H1 (cell line): ENCODE results near the gene PIP5K1B. TPM values are rescaled to one million over a fixed set of nuclear protein-coding genes. Genes with fewer than 3 reads are reported as not detected.

Experiments
- CTCF ChIA-PET: fragments of 300-600 bp; sonication (Branson Sonifier 250); formaldehyde crosslinking; loops from one replicate; lab custom pipeline; 2021; ENCODE audit not compliant: partially characterized antibody; lab: Charles Lee
- POLR2A ChIA-PET: fragments of 300-600 bp; sonication (Branson Sonifier 250); formaldehyde crosslinking; loops from one replicate; lab custom pipeline; 2021; ENCODE audit warnings: inconsistent platforms; ENCODE audit not compliant: partially characterized antibody; lab: Charles Lee
- DNase-seq, 2 experiments: peaks; one replicate each; pipeline versions ENCODE4 v3.0.0 to v3.0.0-alpha.2; 2010 to 2022; ENCODE audit warnings: low spot score in 2 of 2, low read depth in 1 of 2, mixed read lengths in 1 of 2
- FAIRE-seq: peaks from 2 replicates; lab custom pipeline; 2011; peaks lifted over from hg19 to GRCh38; lab: Jason Lieb, UNC
- H2AFZ ChIP-seq: 2 replicates; pipeline ENCODE4 v1.8.1; 2012; ENCODE audit warnings: low read length, inconsistent platforms
- H2AK5ac ChIP-seq: 2 replicates; pipeline ENCODE4 v1.6.1; 2013; ENCODE audit warnings: low read depth, low read length
- H2BK120ac ChIP-seq: replicated peaks from 2 replicates; pipeline ENCODE3; 2013; ENCODE audit warnings: low read depth, low read length, inconsistent platforms
- H2BK12ac ChIP-seq: 2 replicates; pipeline ENCODE4 v1.6.1; 2013; ENCODE audit warnings: low read depth, low read length
- H2BK15ac ChIP-seq: 2 replicates; pipeline ENCODE4 v1.6.1; 2013; ENCODE audit warnings: low read length
- H2BK20ac ChIP-seq: 2 replicates; pipeline ENCODE4 v1.6.1; 2013; ENCODE audit warnings: low read length
- H2BK5ac ChIP-seq: 2 replicates; pipeline ENCODE4 v1.6.1; 2013; ENCODE audit warnings: low read depth, low read length
- H3K14ac ChIP-seq: 2 replicates; pipeline ENCODE4 v1.6.1; 2013; ENCODE audit warnings: inconsistent platforms; ENCODE audit not compliant: insufficient read length
- H3K18ac ChIP-seq: 2 replicates; pipeline ENCODE4 v1.6.1; 2013; ENCODE audit warnings: low read length; ENCODE audit errors: extremely low read depth
- H3K23ac ChIP-seq: 2 replicates; pipeline ENCODE4 v1.6.1; 2013; ENCODE audit warnings: inconsistent platforms; ENCODE audit not compliant: insufficient read length
- H3K23me2 ChIP-seq: 2 replicates; pipeline ENCODE4 v1.6.1; 2013; ENCODE audit warnings: low read depth, low read length
- H3K27ac ChIP-seq: 2 replicates; pipeline ENCODE4 v1.6.1; 2011; ENCODE audit warnings: low read depth, low read length, inconsistent platforms
- H3K27me3 ChIP-seq, 4 experiments: replicated peaks in 1 of 4; 1 replicate in 1 of 4; 2 replicates in 3 of 4; pipeline versions ENCODE4 v1.6.1 to v1.8.1; 2011 to 2013; ENCODE audit warnings: low read length in 3 of 4, mild to moderate bottlenecking in 3 of 4, inconsistent platforms in 2 of 4, mixed read lengths in 2 of 4, moderate library complexity in 1 of 4; ENCODE audit not compliant: control insufficient read depth in 3 of 4, insufficient read depth in 3 of 4; ENCODE audit errors: extremely low read depth in 1 of 4
- H3K36me3 ChIP-seq, 4 experiments: 2 replicates each; pipeline versions ENCODE4 v1.6.1 to v1.8.1; 2011 to 2013; ENCODE audit warnings: mild to moderate bottlenecking in 4 of 4, low read length in 3 of 4, moderate library complexity in 2 of 4, control low read depth in 1 of 4, inconsistent platforms in 1 of 4; ENCODE audit not compliant: insufficient read depth in 4 of 4, control insufficient read depth in 2 of 4
- H3K4ac ChIP-seq: replicated peaks from 2 replicates; pipeline ENCODE3; 2013; ENCODE audit warnings: low read length, low read depth, mixed read lengths, inconsistent platforms; ENCODE audit not compliant: insufficient read length
- H3K4me1 ChIP-seq, 4 experiments: replicated peaks in 1 of 4; 1 replicate in 1 of 4; 2 replicates in 3 of 4; pipeline versions ENCODE4 v1.6.1 to v1.8.1; 2011 to 2013; ENCODE audit warnings: low read length in 3 of 4, inconsistent platforms in 2 of 4, mixed read lengths in 1 of 4; ENCODE audit not compliant: insufficient read depth in 4 of 4, control insufficient read depth in 3 of 4
- H3K4me2 ChIP-seq, 2 experiments: 2 replicates each; pipeline versions ENCODE4 v1.6.1 to v1.8.1; 2011 to 2013; ENCODE audit warnings: low read depth in 2 of 2, low read length in 2 of 2, control low read depth in 1 of 2, inconsistent platforms in 1 of 2, mild to moderate bottlenecking in 1 of 2; ENCODE audit not compliant: insufficient read depth in 1 of 2
- H3K4me3 ChIP-seq, 4 experiments: fragments of 200-600, 300-600 bp in 1 of 4; sonication (generic), shearing (Covaris generic), sonication (Bioruptor Twin) in 1 of 4; 2 replicates each; pipeline versions ENCODE4 v1.5.1 to v1.8.1; 2011 to 2016; ENCODE audit warnings: low read length in 4 of 4, low read depth in 3 of 4, control low read depth in 2 of 4, inconsistent platforms in 2 of 4, mild to moderate bottlenecking in 2 of 4, mixed read lengths in 1 of 4, moderate library complexity in 1 of 4; ENCODE audit not compliant: insufficient read depth in 2 of 4; ENCODE audit errors: extremely low read depth in 1 of 4
- H3K56ac ChIP-seq: replicated peaks from 2 replicates; pipeline ENCODE3; 2013; ENCODE audit warnings: low read depth, mild to moderate bottlenecking, mixed read lengths, low read length, inconsistent platforms; ENCODE audit not compliant: insufficient read length
- H3K79me1 ChIP-seq: 2 replicates; pipeline ENCODE4 v1.6.1; 2013; ENCODE audit warnings: low read depth, low read length, control low read depth
- H3K79me2 ChIP-seq, 2 experiments: 2 replicates each; pipeline versions ENCODE4 v1.6.1 to v1.8.1; 2012 to 2013; ENCODE audit warnings: low read length in 2 of 2, mild to moderate bottlenecking in 2 of 2, inconsistent platforms in 1 of 2; ENCODE audit not compliant: insufficient read depth in 2 of 2, control insufficient read depth in 1 of 2
- H3K9ac ChIP-seq, 4 experiments: replicated peaks in 1 of 4; 1 replicate in 1 of 4; 2 replicates in 3 of 4; pipeline versions ENCODE4 v1.6.1 to v1.8.1; 2011 to 2013; ENCODE audit warnings: low read depth in 3 of 4, low read length in 3 of 4, control low read depth in 2 of 4, mild to moderate bottlenecking in 2 of 4, moderate library complexity in 2 of 4, inconsistent platforms in 1 of 4; ENCODE audit errors: extremely low read depth in 1 of 4
- H3K9me3 ChIP-seq, 2 experiments: 2 replicates each; pipeline versions ENCODE4 v1.6.1 to v1.8.1; 2012 to 2013; ENCODE audit warnings: mild to moderate bottlenecking in 2 of 2, moderate library complexity in 2 of 2, control low read depth in 1 of 2, inconsistent platforms in 1 of 2, low read depth in 1 of 2, low read length in 1 of 2, mixed read lengths in 1 of 2; ENCODE audit not compliant: insufficient read depth in 2 of 2
- H4K20me1 ChIP-seq, 2 experiments: replicated peaks in 1 of 2; 2 replicates each; pipeline versions ENCODE3 to v1.8.1; 2011 to 2013; ENCODE audit warnings: inconsistent platforms in 2 of 2, low read length in 2 of 2, mild to moderate bottlenecking in 1 of 2; ENCODE audit not compliant: insufficient read depth in 2 of 2, control insufficient read depth in 1 of 2
- H4K5ac ChIP-seq: 2 replicates; pipeline ENCODE4 v1.6.1; 2013; ENCODE audit warnings: low read length, low read depth, mixed read lengths, inconsistent platforms; ENCODE audit not compliant: insufficient read length
- H4K8ac ChIP-seq: 2 replicates; pipeline ENCODE4 v1.8.0; 2013; ENCODE audit warnings: mild to moderate bottlenecking, moderate library complexity, low read length, inconsistent platforms; ENCODE audit not compliant: insufficient read depth; ENCODE audit errors: extremely low read depth
- H4K91ac ChIP-seq: replicated peaks from 2 replicates; pipeline ENCODE3; 2013; ENCODE audit warnings: low read length, mixed read lengths, inconsistent platforms; ENCODE audit not compliant: insufficient read length
- CBX8 ChIP-seq: fragments of 300-800, 300-1000 bp; sonication (generic); IDR thresholded peaks from 2 replicates; pipeline ENCODE4 v1.7.1; 2016; ENCODE audit warnings: low read depth, low read length, borderline replicate concordance
- CTCF ChIP-seq, 3 experiments: IDR thresholded peaks; 1 replicate in 2 of 3; 2 replicates in 1 of 3; pipeline versions ENCODE4 v1.5.1 to v1.6.1; 2011; ENCODE audit warnings: low read length in 3 of 3, mild to moderate bottlenecking in 3 of 3, inconsistent platforms in 2 of 3, low read depth in 1 of 3, moderate library complexity in 1 of 3; ENCODE audit not compliant: insufficient read depth in 1 of 3; ENCODE audit errors: control extremely low read depth in 1 of 3
- EGR1 ChIP-seq: IDR thresholded peaks from 2 replicates; pipeline ENCODE4 v1.6.1; 2011; ENCODE audit warnings: low read depth, low read length, borderline replicate concordance
- FOSL1 ChIP-seq: IDR thresholded peaks from 2 replicates; pipeline ENCODE4 v1.6.1; 2011; ENCODE audit warnings: mild to moderate bottlenecking, low read depth, low read length, moderate library complexity; ENCODE audit not compliant: insufficient read depth
- JUN ChIP-seq: IDR thresholded peaks from 2 replicates; pipeline ENCODE4 v1.6.1; 2011; ENCODE audit warnings: low read depth, mild to moderate bottlenecking, improper control_type of control experiment, low read length
- JUND ChIP-seq: IDR thresholded peaks from 2 replicates; pipeline ENCODE4 v1.6.1; 2011; ENCODE audit warnings: mild to moderate bottlenecking, improper control_type of control experiment, low read length
- POLR2AphosphoS5 ChIP-seq: IDR thresholded peaks from 2 replicates; pipeline ENCODE4 v1.6.1; 2011; ENCODE audit warnings: low read depth, low read length
- SUZ12 ChIP-seq: fragments of 200-600 bp; sonication (generic); IDR thresholded peaks from 2 replicates; pipeline ENCODE4 v1.6.1; 2012; ENCODE audit warnings: mild to moderate bottlenecking, inconsistent platforms, low read length, moderate library complexity, mixed read lengths
- TAF1 ChIP-seq: IDR thresholded peaks from 2 replicates; pipeline ENCODE4 v1.6.1; 2011; ENCODE audit warnings: mild to moderate bottlenecking, low read depth, low read length
- YY1 ChIP-seq: IDR thresholded peaks from 2 replicates; pipeline ENCODE4 v1.6.1; 2011; ENCODE audit warnings: low read depth, mild to moderate bottlenecking, low read length
- WGBS, 2 experiments: shearing (Covaris generic) in 1 of 2; methylation state at CpG; one replicate each; pipeline versions ENCODE4 v1.1.6 to v1.1.7; 2013 to 2015; ENCODE audit warnings: low lambda C conversion rate in 2 of 2, mixed read lengths in 2 of 2, inconsistent platforms in 1 of 2, low coverage in 1 of 2, missing lambda C conversion rate in 1 of 2; ENCODE audit not compliant: insufficient replicate concordance in 2 of 2, insufficient coverage in 1 of 2, insufficient read length in 1 of 2; ENCODE audit errors: extremely low coverage in 1 of 2, missing lambda C conversion rate in 1 of 2; 5-methylcytosine and 5-hydroxymethylcytosine counted together
- polyA plus RNA-seq, 7 experiments: library from polyadenylated mRNA; depleted of rRNA in 3 of 7; stranded (reverse) in 5 of 7; unstranded in 2 of 7; fragments of >200 nt in 5 of 7; fragments of 200-250 nt in 2 of 7; gene quantifications; 1 replicate in 5 of 7; 2 replicates in 1 of 7; 4 replicates in 1 of 7; pipeline versions ENCODE4 v1.2.1 to v1.2.3, GENCODE V29; 2011 to 2013; ENCODE audit warnings: missing spikeins in 2 of 7, mixed read lengths in 2 of 7
- total RNA-seq: library from RNA; stranded (reverse); fragmentation: NEBNext Ultra II Directional; extraction: Animal tissue kit (Norgen Biotek cat#: 25700); gene quantifications from 2 replicates; pipeline ENCODE4 v1.2.1, GENCODE V29; 2021
- TF ChIP-seq, protein P1 (sequence below): IDR thresholded peaks from 2 replicates; pipeline ENCODE4 v1.6.1; 2012; ENCODE audit warnings: low read length, inconsistent platforms

Gene PIP5K1B
- total and polyA plus RNA-seq, 2 of the 8 experiments (the other 6 are each of a cell fraction or from before 2014, with no cell fraction given) = 4.7 to 7.7 TPM

DNA sequence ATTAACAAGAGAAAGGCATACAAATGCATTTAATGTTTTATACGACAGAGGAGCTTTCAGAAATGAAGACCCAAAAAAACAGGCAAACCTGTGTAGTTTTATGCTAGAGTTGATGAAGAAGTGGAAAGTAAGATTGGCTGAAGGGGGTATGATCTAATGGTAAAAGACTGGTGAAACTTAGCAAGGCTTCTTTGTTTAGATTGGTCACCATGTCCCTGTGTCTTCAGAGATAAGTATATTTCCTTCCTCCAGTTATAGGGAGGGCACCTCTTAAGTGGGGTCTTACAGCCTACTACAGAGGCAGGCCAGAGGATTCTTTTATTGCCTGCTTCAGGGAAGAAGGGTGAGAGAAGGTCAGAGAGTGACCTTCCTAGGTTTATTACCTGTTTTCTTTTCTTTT is 252.4 kb downstream of the PIP5K1B start:
- POLR2A ChIA-PET = no interaction called here
- FAIRE-seq (no peak), DNase-seq (no peak)
- Histone ChIP-seq H2BK12ac (no peak overlapping the region), H2BK20ac (no peak overlapping the region), H2AK5ac (no peak overlapping the region), H3K4me2 (no peak overlapping the region), H3K9ac (no peak overlapping the region), H3K9me3 (0 out of 4 replicates have a peak, but pooled peaks cover 0 to 2% of the 10 kb centered on the region in 2 experiments), H3K4ac (no peak overlapping the region), H4K8ac (no peak overlapping the region), H3K18ac (no peak overlapping the region), H3K4me3 (no peak overlapping the region), H3K36me3 (no peaks in the 10 kb centered on the region), H2BK15ac (no peak overlapping the region), H4K20me1 (no peaks in the 10 kb centered on the region), H3K79me1 (no peaks in the 10 kb centered on the region), H3K27me3 (no peaks in the 10 kb centered on the region), H2BK120ac (no peak overlapping the region), H4K91ac (no peak overlapping the region), H3K56ac (no peak overlapping the region), H2AFZ (no peak overlapping the region), H3K27ac (no peak overlapping the region), H3K4me1 (no peaks in the 10 kb centered on the region), H3K14ac (no peak overlapping the region), H3K79me2 (no peaks in the 10 kb centered on the region), H2BK5ac (no peak overlapping the region), H3K23me2 (no peaks in the 10 kb centered on the region), H4K5ac (no peak overlapping the region), H3K23ac (no peak overlapping the region)
- CTCF ChIA-PET = interaction anchor here (0.6 to 1.4 kb wide), 5 partner anchors 9 to 625 kb away, joined by 3 to 4 read pairs (median 3); no protein-coding TSS in a partner anchor
- 90% methylated on average over 1 of the region's 1 CpG; no CpG with 5 or more reads in 1 of the 2 experiments for WGBS, 2 experiments
- TF ChIP-seq CTCF (IDR thresholded peaks at IDR 0.05; ENCODE audit: control extremely low read depth in 1 of 3, insufficient read depth in 1 of 3, low read depth in 1 of 3, low read length in 3 of 3) (no peak), JUND (no peak), TAF1 (no peak), JUN (no peak), EGR1 (no peak), YY1 (no peak), SUZ12 (no peak), CBX8 (no peak), FOSL1 (no peak), POLR2AphosphoS5 (no peak)
- TF ChIP-seq, protein P1, sequence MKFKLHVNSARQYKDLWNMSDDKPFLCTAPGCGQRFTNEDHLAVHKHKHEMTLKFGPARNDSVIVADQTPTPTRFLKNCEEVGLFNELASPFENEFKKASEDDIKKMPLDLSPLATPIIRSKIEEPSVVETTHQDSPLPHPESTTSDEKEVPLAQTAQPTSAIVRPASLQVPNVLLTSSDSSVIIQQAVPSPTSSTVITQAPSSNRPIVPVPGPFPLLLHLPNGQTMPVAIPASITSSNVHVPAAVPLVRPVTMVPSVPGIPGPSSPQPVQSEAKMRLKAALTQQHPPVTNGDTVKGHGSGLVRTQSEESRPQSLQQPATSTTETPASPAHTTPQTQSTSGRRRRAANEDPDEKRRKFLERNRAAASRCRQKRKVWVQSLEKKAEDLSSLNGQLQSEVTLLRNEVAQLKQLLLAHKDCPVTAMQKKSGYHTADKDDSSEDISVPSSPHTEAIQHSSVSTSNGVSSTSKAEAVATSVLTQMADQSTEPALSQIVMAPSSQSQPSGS = no peak
